HCT116 (cell line): Measurements from ENCODE around the gene NYAP1. TPM values are rescaled to one million over a fixed set of nuclear protein-coding genes. Genes with fewer than 3 reads are reported as not detected.

Experiments
- ATAC-seq: fragments of 200-7000 bp; cut with Tn5 transposase; 2 replicates; pipeline ENCODE4 v1.9.1; 2020; ENCODE audit warnings: mild to moderate bottlenecking, moderate library complexity
- BruUV-seq: library from RNA; stranded (reverse); fragments of 400-500 nt; replicated peaks from 2 replicates; lab custom pipeline; 2021; lab: Mats Ljungman, UMichigan
- CTCF ChIA-PET: fragments of 300-600 bp; sonication (Branson Sonifier 250); formaldehyde crosslinking; loops from one replicate; lab custom pipeline; 2021; ENCODE audit warnings: antibody characterized with exemption; lab: Charles Lee
- POLR2A ChIA-PET: fragments of 300-600, 350-600 bp; sonication (Branson Sonifier 250); formaldehyde crosslinking; loops from one replicate; lab custom pipeline; 2021; ENCODE audit warnings: antibody characterized with exemption; lab: Charles Lee
- RAD21 ChIA-PET, 2 experiments: fragments of 300-600 bp; sonication (Branson Sonifier 250); formaldehyde crosslinking; loops; one replicate each; lab custom pipeline; 2023; ENCODE audit warnings: low total read pairs in 2 of 2; ENCODE audit not compliant: uncharacterized antibody in 2 of 2, unreplicated experiment in 2 of 2, low non-redundant PET in 1 of 2; lab: Charles Lee
- DNase-seq: peaks from one replicate; pipeline ENCODE4 v3.0.0-alpha.2; 2010; ENCODE audit warnings: low read depth, low spot score
- H2AFZ ChIP-seq: fragments of 200-600 bp; shearing (Covaris generic), sonication (generic); 2 replicates; pipeline ENCODE4 v1.6.1; 2017; ENCODE audit warnings: low read depth, mixed run types, mixed read lengths, antibody characterized with exemption, low read length; ENCODE audit not compliant: poor library complexity, severe bottlenecking
- H3K27ac ChIP-seq: 2 replicates; pipeline ENCODE4 v1.5.1; 2012; ENCODE audit warnings: low read depth, low read length
- H3K27me3 ChIP-seq: fragments of 200-600 bp; sonication (generic); 2 replicates; pipeline ENCODE4 v1.6.1; 2016; ENCODE audit warnings: mixed run types, low read length, mixed read lengths; ENCODE audit not compliant: insufficient read depth
- H3K36me3 ChIP-seq, 2 experiments: fragments of 200-500 bp in 1 of 2; fragments of 200-600 bp in 1 of 2; sonication (Bioruptor generic) in 1 of 2; sonication (generic) in 1 of 2; 2 replicates each; pipeline versions ENCODE4 v1.5.1 to v1.6.1; 2014 to 2016; ENCODE audit warnings: low read length in 2 of 2, inconsistent platforms in 1 of 2, mixed read lengths in 1 of 2, mixed run types in 1 of 2; ENCODE audit not compliant: insufficient read depth in 2 of 2, control insufficient read depth in 1 of 2
- H3K4me1 ChIP-seq, 2 experiments: fragments of 200-600 bp in 1 of 2; sonication (generic) in 1 of 2; 2 replicates each; pipeline versions ENCODE4 v1.5.1 to v1.6.1; 2012 to 2017; ENCODE audit warnings: low read length in 2 of 2, inconsistent platforms in 1 of 2, mild to moderate bottlenecking in 1 of 2, mixed read lengths in 1 of 2, mixed run types in 1 of 2, moderate library complexity in 1 of 2; ENCODE audit not compliant: insufficient read depth in 2 of 2, control insufficient read depth in 1 of 2
- H3K4me2 ChIP-seq: fragments of 200-600 bp; sonication (generic); 2 replicates; pipeline ENCODE4 v1.6.1; 2017; ENCODE audit warnings: mixed run types, low read length, mixed read lengths
- H3K4me3 ChIP-seq, 2 experiments: fragments of 200-600 bp in 1 of 2; sonication (generic) in 1 of 2; replicated peaks in 1 of 2; 2 replicates each; pipeline ENCODE4 v1.5.1; 2011 to 2016; ENCODE audit warnings: low read length in 2 of 2, control low read depth in 1 of 2, low read depth in 1 of 2, mild to moderate bottlenecking in 1 of 2, mixed read lengths in 1 of 2, mixed run types in 1 of 2
- H3K79me2 ChIP-seq: fragments of 200-600 bp; sonication (generic); 2 replicates; pipeline ENCODE4 v1.6.1; 2017; ENCODE audit warnings: mild to moderate bottlenecking, mixed run types, low read length, moderate library complexity, mixed read lengths; ENCODE audit not compliant: insufficient read depth
- H3K9ac ChIP-seq: fragments of 200-600 bp; sonication (generic); 2 replicates; pipeline ENCODE4 v1.6.1; 2016; ENCODE audit warnings: low read length, mixed read lengths
- H3K9me2 ChIP-seq: fragments of 200-600 bp; sonication (generic), shearing (Covaris generic); 2 replicates; pipeline ENCODE4 v1.6.1; 2017; ENCODE audit warnings: mixed run types, mild to moderate bottlenecking, moderate library complexity; ENCODE audit not compliant: insufficient read depth
- H3K9me3 ChIP-seq, 2 experiments: fragments of 200-500 bp in 1 of 2; fragments of 200-600 bp in 1 of 2; sonication (Bioruptor generic) in 1 of 2; sonication (generic) in 1 of 2; 2 replicates each; pipeline ENCODE4 v1.6.1; 2014 to 2017; ENCODE audit warnings: low read length in 2 of 2, mixed read lengths in 2 of 2, inconsistent platforms in 1 of 2, low read depth in 1 of 2, mild to moderate bottlenecking in 1 of 2, mixed run types in 1 of 2, moderate library complexity in 1 of 2; ENCODE audit not compliant: control insufficient read depth in 1 of 2, insufficient read depth in 1 of 2
- H4K20me1 ChIP-seq: fragments of 200-600 bp; sonication (generic), shearing (Covaris generic); 2 replicates; pipeline ENCODE4 v1.6.1; 2017; ENCODE audit warnings: mixed run types, mild to moderate bottlenecking, moderate library complexity; ENCODE audit not compliant: insufficient read depth
- CTCF ChIP-seq, 3 experiments: fragments of 200-600 bp in 1 of 3; sonication (generic) in 1 of 3; IDR thresholded peaks in 2 of 3; conservative IDR thresholded peaks in 1 of 3; 2 replicates each; pipeline ENCODE4 v1.5.1; 2012 to 2017; ENCODE audit warnings: low read depth in 2 of 3, low read length in 2 of 3, antibody characterized with exemption in 1 of 3, borderline replicate concordance in 1 of 3, control low read depth in 1 of 3, mild to moderate bottlenecking in 1 of 3, mixed read lengths in 1 of 3, mixed run types in 1 of 3, moderate library complexity in 1 of 3; ENCODE audit not compliant: insufficient read depth in 1 of 3
- EZH2 ChIP-seq: fragments of 200-600 bp; sonication (generic); IDR thresholded peaks from 2 replicates; pipeline ENCODE4 v1.6.1; 2017; ENCODE audit warnings: antibody characterized with exemption, mixed run types
- EZH2phosphoT487 ChIP-seq: fragments of 200-600 bp; IDR thresholded peaks from 2 replicates; pipeline ENCODE4 v1.6.1; 2018; ENCODE audit warnings: antibody characterized with exemption, borderline replicate concordance
- POLR2AphosphoS5 ChIP-seq: IDR thresholded peaks from 2 replicates; pipeline ENCODE4 v1.6.1; 2011; ENCODE audit warnings: mild to moderate bottlenecking, low read depth, low read length, moderate library complexity
- ZBTB33 ChIP-seq: IDR thresholded peaks from 2 replicates; pipeline ENCODE4 v1.6.1; 2011; ENCODE audit warnings: mild to moderate bottlenecking, low read length, moderate library complexity; ENCODE audit not compliant: insufficient replicate concordance; ENCODE audit errors: extremely low read depth
- intact Hi-C: fragments of 100-400 bp; cut with micrococcal nuclease; formaldehyde crosslinking; loops from 2 replicates; pipeline ENCODE4 v1.10.0; 2022
- total RNA-seq: library from RNA; stranded (reverse); gene quantifications from one replicate; pipeline ENCODE4 v1.2.1, GENCODE V29; 2021; ENCODE audit not compliant: unreplicated experiment

The NYAP1 gene
- total RNA-seq, 1 experiment from 2014 or later, result 6.7 TPM

GRCh38 chr7:100483090-100483721, 521 bp upstream of the NYAP1 start:
- peak overlapping the region; percentile 52 to 67 for H3K4me3 ChIP-seq
- H3K4me2 ChIP-seq, result peak overlapping the region; percentile 88
- DNase-seq (no peak), ATAC-seq (peak; percentile 67)
- ChIA-PET CTCF (interaction anchor here (1.1 to 2.6 kb wide), 5 partner anchors 14 to 76 kb away, joined by 4 to 11 read pairs (median 5); no protein-coding TSS in a partner anchor), POLR2A (interaction anchor here (0.6 kb wide), 1 partner anchor 23 kb away, joined by 3 read pairs; no protein-coding TSS in a partner anchor), RAD21 (interaction anchor here in 1 of 2 experiments (1.0 kb wide), 1 partner anchor 77 kb away, joined by 6 read pairs; no protein-coding TSS in a partner anchor)
- no TSS peak for BruUV-seq
- H3K36me3 ChIP-seq, result no peaks in the 10 kb centered on the region
- peaks cover 6% of the 10 kb centered on the region; the same call in 1 of the 2 replicates for H3K79me2 ChIP-seq
- H3K9me3 ChIP-seq, result no peaks in the 10 kb centered on the region
- H3K27ac ChIP-seq, result peak overlapping the region; percentile 77; the same call in 1 of the 2 replicates
- H3K27me3 ChIP-seq, result no peaks in the 10 kb centered on the region
- no peaks in the 10 kb centered on the region for H4K20me1 ChIP-seq
- peaks cover 14 to 58% of the 10 kb centered on the region in 2 experiments for H3K4me1 ChIP-seq
- TF ChIP-seq EZH2, result no peak
- TF ChIP-seq ZBTB33, result no peak
- peak; percentile 36; the same call in 1 of the 2 replicates for TF ChIP-seq POLR2AphosphoS5
- TF ChIP-seq EZH2phosphoT487, result no peak
- TF ChIP-seq CTCF (IDR thresholded peaks at IDR 0.05 in 2 of 3, conservative IDR thresholded peaks at IDR 0.05 in 1 of 3; ENCODE audit: borderline replicate concordance in 1 of 3, insufficient read depth in 1 of 3, low read depth in 2 of 3, low read length in 2 of 3), result peak in 2 of 3 experiments; percentile 70; a peak in 4 of 6 replicates
- intact Hi-C loops, result no loop called here
- H3K9me2 ChIP-seq, result no peaks in the 10 kb centered on the region
- H3K9ac ChIP-seq, result peak overlapping the region; percentile 56
- H2AFZ ChIP-seq, result no peak overlapping the region
